ENCODE measurements around the gene UPK3A.

The UPK3A gene

DNA sequence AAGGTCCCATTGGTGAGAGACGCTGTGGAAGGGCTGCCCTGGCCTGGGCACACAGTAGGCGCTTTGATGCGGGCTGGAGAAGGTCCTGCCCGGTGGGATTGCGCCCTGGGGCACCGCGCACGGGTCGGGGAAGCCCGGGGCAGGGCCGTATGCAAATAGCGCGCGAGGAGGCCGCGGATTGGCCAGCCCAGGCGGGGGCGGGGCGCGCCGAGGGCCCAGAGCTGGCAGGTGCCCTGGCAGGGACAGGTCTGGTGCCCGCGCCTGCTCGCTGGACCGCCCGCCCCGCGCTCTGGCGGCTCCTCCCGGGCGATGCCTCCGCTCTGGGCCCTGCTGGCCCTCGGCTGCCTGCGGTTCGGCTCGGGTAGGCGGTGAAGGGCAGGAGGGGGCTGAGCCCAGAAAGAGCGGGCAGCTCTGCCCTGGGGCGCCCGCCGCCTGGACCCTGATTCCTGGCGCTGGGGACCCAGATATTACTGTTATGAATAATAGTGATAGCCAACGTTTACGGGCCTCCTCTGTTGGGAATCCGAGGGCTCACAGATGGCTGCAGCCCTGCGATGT, at the start of gene UPK3A:
TSS of gene UPK3A (plus strand) at position 245 of the 558 bp plus-strand sequence. CDS start at position 310, 65 bp downstream.
- no peak for DNase-seq (ENCODE audit: low read depth)

DNA sequence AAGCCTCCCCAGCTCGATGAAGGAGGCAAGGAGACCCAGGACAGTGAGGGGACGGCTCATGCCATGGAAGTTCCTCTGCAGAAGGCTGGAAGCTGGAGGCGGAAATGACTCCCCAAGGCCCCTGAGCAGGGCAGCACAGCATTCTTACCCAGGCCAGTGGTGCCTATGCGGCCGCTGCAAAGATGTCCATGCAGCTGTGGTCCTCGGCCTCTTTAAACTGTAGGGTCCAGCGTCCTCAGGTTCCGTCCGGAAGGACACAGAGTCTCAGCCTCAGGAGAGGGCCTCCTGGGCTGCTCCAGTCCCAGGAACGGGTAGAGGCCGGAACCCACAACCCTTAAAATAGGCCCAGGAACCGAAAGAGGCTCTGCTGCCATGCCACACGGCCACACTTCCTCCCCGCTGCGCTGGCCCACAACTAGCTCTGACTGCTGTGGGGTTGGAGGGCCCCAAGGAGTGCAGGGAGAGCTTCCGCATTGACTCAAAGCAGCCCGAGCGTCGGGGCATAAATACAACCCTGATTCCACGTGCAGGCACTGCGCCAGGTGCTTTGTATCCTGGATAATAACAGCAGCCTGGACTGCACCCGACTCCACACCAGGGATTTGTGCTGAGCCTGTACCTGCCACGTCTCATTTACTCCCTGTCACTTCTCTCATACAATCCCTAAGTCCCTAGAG, 49.5 kb upstream of the UPK3A start:
- DNase-seq (ENCODE audit: low read depth): no peak

DNA sequence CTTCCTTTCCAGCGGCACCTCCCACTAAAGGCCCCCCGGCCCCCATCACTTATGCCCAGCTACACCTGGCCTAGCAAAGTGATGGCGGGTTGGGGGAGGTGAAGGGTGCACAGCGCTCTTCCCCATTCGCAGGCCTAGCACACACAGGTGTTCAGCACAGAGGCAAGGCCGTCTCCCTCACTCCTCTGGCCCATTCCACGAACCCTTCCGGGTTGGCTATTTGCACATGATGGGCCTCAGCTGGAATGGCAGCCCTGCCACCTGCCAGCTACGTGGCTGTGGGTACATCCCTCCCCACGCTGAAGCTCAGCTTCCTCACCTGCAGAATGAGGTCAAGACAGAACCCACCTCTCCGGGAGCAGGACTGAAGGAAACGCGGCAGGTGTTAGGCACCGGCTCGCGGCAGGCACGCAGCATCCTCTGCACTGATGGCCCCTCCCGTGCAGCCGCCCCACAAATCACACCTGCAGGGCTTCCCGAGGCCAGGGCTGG, 48.9 kb upstream of the UPK3A start:
- DNase-seq (ENCODE audit: low read depth): no peak

DNA sequence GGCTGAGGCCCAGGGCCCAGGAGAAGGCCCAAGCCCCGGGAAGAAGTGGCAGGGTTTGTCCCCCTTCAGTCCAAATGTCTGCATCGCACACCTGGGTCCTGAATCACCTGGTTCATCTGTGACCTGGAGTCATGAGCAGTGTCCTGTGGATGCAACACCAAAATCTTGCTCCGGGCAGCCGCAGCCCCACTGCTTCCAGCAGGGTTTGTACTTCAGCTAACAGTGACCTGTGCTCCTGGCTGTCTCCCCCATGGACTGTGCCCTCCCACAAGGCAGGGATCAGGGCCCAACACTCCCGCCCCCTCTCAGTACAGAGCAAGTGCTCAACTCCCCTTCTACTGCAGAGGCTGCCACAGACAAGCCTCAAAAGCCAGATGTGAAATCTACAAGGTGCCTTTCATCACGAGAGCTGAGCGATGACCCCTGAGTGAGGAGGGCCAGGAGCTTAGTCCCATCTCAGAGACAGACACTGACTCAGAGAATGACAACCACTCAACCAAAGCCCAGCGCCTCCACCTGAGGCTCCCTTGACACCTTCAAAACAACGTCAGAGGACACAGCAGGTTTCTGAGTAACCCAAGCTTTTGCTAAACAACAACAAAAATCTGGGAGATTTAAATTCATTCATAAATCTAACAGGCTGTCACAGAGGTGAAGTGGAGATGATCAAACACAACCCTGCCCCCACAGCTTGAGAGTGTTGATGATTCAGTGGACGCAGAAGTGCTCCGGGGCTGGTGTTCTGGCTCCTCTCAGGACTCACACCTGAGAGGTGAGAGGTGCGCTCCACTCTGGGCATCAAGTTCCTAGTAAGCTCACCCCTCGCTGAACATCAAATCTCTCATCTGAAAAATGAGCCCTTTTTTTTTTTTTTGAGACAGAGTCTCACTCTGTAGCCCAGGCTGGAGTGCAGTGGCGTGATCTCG, 47.4 kb upstream of the UPK3A start:
- no peak for DNase-seq (ENCODE audit: low read depth)

DNA sequence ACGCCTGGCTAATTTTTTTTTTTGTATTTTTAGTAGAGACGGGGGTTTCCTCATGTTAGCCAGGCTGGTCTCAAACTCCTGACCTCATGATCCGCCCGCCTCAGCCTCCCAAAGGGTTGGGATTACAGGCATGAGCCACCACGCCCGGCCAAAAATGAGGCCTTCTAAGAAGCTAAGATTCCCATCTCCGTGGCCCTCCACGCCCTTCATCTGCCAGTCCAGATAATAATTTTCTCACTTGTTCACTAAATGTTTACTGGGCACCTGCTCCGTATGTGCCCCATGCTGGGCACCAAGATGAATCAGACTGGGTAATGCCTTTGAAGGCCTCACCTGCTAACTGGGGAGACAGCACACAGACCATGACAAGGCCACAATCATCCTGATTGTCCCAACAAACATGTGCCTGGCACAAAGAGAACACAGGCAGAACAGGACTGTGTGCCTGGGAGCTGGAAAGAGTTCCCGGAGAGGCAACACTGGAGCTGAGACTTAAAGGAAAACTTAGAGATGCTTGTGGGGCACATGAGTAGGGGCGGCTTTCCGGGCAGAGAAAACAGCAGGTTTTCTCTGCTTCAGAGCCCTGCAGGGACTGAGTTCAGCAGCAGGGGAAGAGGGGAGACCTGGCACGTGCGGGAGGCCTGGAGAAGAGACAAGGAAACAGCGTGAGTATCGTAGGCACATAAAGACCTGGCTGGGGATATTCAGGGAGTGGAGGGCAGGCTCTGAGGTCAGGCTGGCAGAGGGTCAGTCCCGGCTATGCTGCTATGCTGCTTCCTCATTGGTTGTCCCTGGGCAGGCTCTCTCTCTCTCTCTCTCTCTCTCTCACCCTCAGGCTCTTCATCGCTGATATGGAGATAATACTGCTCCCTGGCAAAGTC, 46.4 kb upstream of the UPK3A start:
- DNase-seq (ENCODE audit: low read depth): no peak

DNA sequence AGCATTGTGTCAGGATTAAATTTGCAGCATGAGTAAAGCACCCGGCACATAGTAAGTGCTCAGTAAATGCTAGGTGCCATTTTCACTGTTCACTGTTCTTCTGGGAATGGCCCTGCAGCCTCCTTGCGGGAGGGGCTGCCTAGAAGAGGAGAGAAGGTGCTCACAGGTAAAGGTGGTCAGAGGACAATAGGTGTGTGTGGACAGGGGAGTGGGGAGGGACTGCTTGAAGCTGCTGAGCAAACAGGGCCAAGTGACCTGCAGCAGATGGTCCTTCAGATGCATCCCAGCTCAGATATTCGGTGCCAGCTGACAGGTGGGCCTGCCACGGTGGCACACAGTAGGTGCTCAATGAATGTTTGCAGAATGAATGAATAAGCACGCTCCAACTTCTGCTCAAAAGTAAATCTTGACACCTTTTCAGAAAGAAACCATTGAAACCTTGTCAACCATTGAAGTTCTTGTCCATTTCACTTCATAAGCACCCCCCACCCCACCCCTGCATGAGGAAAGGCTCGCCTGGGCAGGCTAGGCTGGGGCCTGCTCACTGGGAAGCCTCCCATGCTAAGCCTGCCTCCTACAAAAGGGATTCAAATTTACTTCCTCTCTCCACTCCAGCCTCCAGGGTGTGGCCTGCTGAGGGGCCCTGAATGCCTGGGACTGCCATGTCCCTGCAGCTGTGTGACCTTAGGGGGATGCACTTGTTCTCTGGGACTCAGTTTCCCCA, 45.6 kb upstream of the UPK3A start:
- DNase-seq (ENCODE audit: low read depth): no peak

DNA sequence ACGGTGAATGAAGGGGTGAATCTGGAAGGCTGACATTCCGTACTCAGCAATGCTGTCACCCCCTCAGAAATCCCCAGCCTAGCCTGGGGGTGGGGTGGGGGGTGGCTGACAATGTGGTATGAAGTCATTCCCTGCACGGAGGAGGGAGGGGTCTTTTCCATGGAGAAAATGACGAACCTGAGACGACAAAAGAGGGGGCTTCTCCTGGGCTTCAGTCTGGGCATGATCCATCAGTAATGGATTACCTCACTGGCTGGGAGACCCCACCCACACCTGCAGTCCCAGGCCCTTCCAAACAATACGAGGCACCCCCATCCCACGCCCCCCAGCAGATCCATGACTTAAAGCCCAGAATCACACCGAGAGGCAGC, 45.1 kb upstream of the UPK3A start:
- no peak for DNase-seq (ENCODE audit: low read depth)

DNA sequence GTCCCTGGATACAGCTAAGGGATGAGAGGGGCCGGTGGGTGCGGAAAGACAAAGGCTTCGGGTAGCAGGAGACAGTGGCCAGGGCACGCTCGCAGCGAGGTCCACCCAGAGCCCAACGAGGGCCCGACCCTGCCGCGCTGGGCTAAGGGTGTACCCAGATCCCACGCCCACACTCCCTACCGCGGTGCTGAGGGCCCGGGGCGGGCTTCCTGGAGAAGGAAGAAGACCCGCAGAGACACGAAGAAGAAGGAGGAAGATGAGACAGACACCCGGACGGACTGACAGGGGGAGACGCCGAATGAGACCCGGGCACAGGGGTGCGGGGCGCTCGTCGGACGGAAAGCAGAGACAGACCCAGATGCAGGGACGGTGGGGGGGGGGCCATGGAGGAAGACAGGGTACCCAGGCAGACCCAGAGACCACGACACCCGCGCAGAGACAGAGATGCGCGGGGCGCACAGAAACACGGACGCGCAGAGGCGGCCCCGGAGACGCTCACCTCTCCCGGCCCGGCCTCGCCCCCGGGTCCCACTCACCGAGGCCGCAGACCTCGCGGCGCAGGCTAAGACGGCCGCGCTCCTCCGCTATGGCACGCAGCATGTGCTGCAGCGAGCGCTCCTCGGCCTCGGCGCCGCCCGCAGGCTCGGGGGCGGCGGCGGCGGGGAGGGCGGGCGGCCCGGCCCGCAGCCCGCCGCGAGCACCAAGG, 44.5 kb upstream of the UPK3A start:
- DNase-seq (ENCODE audit: low read depth): no peak

DNA sequence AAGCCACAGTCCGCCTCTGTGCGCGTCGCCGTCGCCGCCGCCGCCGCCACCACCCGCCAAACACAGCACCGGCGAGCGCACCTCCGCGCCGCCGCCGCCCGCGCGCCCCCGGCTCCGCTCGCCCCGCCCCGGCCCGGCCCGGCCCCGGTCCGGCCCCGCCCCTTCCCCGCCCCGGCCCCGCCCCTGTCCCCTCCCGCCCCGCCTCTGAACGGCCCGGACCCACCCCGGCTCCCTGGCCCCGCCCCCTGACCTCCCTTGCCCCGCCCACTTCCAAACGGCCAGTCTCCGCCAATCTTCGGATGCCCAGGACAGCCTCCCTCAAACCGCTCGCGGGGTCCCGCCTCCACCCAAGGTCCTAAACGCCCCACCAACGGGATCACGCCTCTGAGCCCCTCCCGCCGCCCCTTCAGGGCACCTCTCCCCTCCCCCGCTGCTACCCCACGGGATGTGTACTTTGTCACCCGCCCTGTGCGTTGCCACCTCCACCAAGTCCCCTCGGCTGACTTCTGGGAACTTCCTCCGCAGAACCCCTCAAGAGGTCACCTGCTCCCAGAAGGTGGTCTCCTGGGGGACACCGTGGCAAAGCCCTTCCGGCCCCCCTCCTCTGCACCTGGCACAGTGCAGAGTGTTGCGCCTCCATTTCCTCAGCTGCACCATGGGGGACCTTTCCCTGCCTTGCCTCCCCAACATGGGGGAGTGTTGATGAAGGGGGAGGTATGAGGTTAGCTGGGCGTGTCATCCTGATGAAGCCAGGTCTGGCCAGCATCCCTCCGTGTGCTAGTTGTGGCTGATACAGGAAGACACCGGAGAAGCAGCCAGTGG, 43.7 kb upstream of the UPK3A start, which contains the start of gene KIAA0930:
TSS of gene KIAA0930 (minus strand) at position 85 of the 822 bp plus-strand sequence. CDS start 191 bp downstream, outside the sequence.
- DNase-seq (ENCODE audit: low read depth): peak; percentile 50

DNA sequence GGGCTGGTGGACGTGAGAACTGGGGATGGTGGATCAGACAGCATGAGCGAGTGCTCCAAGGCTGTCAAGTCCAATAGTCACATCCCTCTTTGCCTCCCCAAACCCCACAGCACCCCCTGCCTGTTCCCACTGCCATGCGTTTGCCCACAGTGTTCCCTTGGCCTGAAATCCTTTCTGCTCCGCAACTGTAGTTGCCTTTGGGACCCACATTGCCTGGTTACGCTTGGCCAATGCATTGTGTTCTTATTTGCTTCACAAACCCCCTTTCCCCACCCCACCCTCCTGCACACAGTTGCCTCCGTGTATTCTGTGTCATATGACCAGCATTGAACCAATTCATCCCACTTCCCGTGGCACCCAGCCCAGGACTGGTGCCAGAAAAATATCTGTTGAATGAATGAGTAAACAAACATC, 42.0 kb upstream of the UPK3A start:
- no peak for DNase-seq (ENCODE audit: low read depth)

DNA sequence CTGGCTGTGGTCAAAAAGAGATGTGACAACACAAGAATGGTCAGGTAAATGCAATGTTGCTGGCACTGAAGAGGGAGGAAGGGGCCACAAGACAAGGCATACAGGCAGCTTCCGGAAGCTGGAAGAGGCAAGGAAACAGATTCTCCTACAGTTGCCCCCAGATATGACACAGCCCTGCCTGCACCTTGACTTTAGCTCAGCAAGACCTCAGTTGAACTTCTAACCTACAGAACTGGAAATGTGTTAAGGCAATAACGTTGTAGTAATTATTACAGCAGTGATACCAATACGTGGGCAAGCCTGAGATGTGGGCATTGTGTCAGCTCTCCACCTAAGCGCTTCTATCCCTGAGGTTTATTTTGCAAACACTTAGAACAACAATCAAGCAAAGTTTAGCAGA, 39.8 kb upstream of the UPK3A start:
- no peak for DNase-seq (ENCODE audit: low read depth)

DNA sequence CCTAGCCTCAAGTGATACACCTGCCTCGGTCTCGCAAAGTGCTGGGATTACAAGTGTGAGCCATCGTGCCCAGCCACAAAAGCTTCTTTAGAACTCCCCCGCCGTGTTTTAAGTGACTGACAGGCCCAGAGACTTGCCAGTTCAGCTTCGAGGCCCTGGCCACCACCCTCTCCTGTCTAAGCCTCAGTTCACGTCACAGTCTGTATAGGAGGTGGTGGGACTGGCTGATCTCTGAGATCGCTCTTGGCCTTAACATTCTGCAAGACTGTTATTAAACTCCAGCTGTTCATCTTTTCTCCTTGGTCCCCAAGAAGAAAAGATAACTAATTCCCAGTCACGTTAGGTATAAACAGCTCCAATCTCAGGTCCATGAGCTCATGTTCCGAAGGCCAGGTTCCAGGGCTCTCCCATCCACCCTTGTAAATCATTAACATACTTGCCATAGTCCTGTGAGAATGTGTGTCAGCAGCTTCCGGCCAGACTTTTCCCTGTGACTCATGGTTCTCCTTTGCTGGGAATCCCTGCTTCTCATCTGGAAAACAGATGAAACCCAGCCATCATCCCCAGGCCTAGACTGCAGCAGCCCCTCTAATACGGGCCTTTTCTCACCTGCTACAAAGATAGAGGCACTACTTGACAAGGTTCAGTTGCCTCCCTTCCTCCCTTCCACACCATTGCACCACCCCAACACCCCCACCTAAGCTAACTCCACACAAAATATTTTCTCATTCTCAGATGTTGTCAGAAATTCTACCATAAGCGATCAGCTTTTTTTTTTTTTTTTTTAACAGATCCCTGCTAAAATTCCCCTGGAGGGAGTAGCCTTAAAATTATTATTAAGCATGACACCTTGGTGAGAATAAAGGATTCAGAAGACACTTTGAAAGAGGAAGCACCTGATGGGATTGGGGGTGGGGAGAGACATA, 38.4 kb upstream of the UPK3A start:
- DNase-seq (ENCODE audit: low read depth): peak; percentile 50

DNA sequence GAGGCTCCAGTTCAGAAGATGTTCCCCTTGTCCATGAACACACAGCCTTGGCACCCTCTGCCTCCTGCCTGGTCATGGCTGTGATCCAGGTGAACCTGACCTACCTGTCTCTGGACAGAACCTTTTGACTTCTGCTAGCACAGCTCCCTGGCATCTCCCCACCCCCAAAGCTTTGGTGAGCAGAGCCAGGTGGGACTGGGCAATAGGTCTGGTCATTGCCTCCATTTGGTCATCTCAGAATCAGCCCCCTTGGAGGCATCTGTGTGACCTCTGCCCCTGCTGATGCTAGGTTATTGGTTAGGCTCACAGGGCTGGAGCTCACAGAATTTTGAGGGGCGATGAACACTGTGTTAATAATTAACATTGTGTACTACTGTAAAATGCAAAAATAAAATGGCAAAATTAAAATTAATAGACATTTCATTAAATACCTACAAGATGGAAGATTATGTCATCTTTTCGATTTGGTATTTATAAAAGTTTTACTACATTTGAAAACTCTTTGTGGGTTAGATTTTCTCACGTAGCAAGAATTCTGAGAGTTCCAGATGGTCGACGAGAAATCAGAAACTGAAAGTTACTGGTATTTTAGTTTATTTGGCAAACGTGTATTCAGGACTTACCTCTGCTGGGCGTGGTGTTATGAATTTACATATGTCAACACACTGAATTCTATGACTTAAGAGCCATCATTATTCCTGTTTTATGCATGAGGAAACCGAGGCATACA, 35.8 kb upstream of the UPK3A start:
- no peak for DNase-seq (ENCODE audit: low read depth)

DNA sequence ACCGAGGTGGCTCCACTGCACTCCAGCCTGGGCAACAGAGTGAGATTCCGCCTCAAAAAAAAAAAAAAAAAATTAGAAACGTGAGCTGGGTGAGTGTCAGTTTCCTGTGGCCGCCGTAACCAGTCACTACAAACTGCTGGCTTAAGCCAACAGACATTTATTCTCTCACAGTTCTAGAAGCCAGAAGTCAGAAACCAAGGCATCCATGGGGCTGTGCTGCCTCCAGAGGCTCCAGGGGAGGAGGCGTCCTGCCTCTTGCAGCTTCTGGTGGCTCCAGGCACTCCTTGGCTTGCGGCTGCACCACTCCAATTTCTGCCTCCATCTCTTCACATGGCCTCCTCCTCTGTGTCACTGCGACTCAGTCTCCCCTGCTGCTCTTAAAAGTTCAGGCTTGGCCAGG, 32.9 kb upstream of the UPK3A start:
- no peak for DNase-seq (ENCODE audit: low read depth)

DNA sequence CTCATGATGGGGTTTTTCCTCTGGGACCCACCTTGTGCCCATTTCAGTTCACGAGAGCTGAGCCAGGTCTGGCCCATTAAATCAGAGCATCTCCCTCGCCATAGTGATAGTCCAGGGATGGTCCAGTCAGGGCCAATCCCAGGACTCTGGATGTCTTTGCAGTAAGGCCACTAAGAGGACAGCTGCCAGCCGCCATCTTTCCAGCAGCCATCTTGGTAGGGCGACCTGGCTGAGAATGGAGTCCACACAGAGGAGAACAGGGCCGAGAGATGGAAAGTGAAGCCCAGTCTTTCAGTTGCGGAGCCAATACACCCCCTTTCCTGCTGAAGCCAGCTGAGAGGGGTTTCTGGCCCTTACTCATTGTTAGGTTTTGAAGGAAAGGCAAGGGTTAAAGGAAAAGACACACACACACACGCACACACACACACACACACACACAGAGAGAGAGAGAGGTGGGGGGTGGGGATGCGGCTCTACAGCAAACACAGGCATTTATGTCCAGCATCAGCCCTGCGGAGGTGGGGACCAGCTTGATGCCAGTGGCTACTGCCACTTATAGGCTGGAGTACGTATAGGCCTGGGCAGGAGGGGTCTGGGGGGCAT, 31.6 kb upstream of the UPK3A start:
- no peak for DNase-seq (ENCODE audit: low read depth)

DNA sequence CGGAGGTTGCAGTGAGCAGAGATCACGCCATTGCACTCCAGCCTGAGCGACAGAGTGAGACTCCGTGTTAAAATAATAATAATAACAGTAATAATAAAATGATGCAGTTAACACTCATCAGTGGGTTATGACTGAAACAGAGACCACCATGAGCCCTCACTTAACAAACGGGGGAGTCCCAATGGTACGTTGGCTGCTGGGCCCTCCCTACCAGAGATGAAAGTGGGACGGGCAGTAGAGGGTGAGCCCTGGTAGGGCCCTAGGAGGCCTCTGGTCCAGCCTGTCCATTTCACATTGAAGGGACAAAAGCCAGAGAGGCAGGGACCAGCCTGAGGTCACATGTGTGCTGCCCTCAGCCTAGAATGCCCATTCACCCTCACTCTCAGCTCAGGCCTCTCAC, 30.4 kb upstream of the UPK3A start:
- DNase-seq (ENCODE audit: low read depth): no peak

DNA sequence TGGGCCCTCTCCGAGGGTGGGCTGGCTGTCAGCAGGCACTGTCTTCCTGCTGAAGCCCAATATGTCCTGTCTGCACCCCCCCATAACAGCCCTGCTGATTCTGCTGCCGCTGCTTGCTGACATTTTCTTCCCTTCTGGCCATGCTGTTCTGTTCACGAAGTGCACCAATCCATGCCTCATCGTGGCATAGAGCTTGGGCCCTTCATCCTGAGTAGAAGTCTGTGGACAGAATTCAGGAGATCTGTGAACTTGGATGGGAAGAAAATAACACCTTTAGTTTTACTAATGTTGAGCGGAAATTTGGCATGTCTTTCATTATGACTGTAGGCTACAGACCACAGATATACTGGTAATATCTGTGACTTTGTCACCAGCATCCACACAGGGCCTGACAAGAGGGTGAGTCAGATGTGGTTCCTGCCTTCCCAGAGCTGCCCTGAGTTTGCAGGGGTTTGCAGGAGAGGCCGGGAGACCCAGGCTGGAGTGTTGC, 29.9 kb upstream of the UPK3A start:
- no peak for DNase-seq (ENCODE audit: low read depth)

All from fibroblast of the conjunctiva (primary cell).